Prostate gland (tissue), 2 donors: ENCODE data around the gene SMYD3.
A peak's percentile ranks its signal among the peaks of the same experiment; 100 is the strongest.

Experiments used
- CTCF ChIP-seq, 4 experiments: fragments of 200-600 bp in 2 of 4; fragments of 450-650 bp in 2 of 4; sonication (generic) in 2 of 4; IDR thresholded peaks; 1 replicate in 3 of 4; 2 replicates in 1 of 4; pipeline ENCODE4 v1.5.1; 2016 to 2019; ENCODE audit warnings: antibody characterized with exemption in 4 of 4, mild to moderate bottlenecking in 2 of 4, moderate library complexity in 2 of 4
- POLR2A ChIP-seq: fragments of 450-650 bp; IDR thresholded peaks from one replicate; pipeline ENCODE4 v1.6.1; 2016; ENCODE audit warnings: antibody characterized with exemption, mild to moderate bottlenecking
- POLR2AphosphoS5 ChIP-seq: sonication (generic); formaldehyde crosslinking; IDR thresholded peaks from one replicate; pipeline ENCODE4 v1.6.1; 2017; ENCODE audit warnings: antibody characterized with exemption

GRCh38 chr1:246281639-246282038, 225.4 kb downstream of the SMYD3 start:
- no peak for TF ChIP-seq POLR2A
- no peak for TF ChIP-seq CTCF (IDR thresholded peaks at IDR 0.05)
- TF ChIP-seq POLR2AphosphoS5 = peak; percentile 44
